Nephron (organoid): Measurements from ENCODE around the gene PML.

ENCODE experiments used
- H3K27ac Mint-ChIP-seq, 3 experiments: 2 replicates each; pipeline ENCODE4 v1.8.0; 2020; ENCODE audit warnings: mixed read lengths in 3 of 3, mild to moderate bottlenecking in 2 of 3, moderate library complexity in 1 of 3
- H3K27me3 Mint-ChIP-seq: 2 replicates; pipeline ENCODE4 v1.8.0; 2021; ENCODE audit warnings: low read depth, mild to moderate bottlenecking, moderate library complexity, mixed read lengths
- H3K36me3 Mint-ChIP-seq: 2 replicates; pipeline ENCODE4 v1.8.0; 2020; ENCODE audit warnings: low read depth, mixed read lengths
- H3K4me1 Mint-ChIP-seq: 2 replicates; pipeline ENCODE4 v1.8.0; 2020; ENCODE audit warnings: mixed read lengths
- H3K4me3 Mint-ChIP-seq, 3 experiments: 2 replicates each; pipeline ENCODE4 v1.8.0; 2020; ENCODE audit warnings: mild to moderate bottlenecking in 3 of 3, mixed read lengths in 3 of 3, moderate library complexity in 2 of 3
- H3K9me3 Mint-ChIP-seq: 2 replicates; pipeline ENCODE4 v1.8.0; 2020; ENCODE audit warnings: mixed read lengths
- TF ChIP-seq, protein P1 (sequence below), 3 experiments: fragments of 200-600 bp; sonication (generic); IDR thresholded peaks; one replicate each; pipeline ENCODE4 v1.5.0; 2021; ENCODE audit warnings: antibody characterized with exemption in 3 of 3; ENCODE audit not compliant: unreplicated experiment in 3 of 3

Gene PML

DNA sequence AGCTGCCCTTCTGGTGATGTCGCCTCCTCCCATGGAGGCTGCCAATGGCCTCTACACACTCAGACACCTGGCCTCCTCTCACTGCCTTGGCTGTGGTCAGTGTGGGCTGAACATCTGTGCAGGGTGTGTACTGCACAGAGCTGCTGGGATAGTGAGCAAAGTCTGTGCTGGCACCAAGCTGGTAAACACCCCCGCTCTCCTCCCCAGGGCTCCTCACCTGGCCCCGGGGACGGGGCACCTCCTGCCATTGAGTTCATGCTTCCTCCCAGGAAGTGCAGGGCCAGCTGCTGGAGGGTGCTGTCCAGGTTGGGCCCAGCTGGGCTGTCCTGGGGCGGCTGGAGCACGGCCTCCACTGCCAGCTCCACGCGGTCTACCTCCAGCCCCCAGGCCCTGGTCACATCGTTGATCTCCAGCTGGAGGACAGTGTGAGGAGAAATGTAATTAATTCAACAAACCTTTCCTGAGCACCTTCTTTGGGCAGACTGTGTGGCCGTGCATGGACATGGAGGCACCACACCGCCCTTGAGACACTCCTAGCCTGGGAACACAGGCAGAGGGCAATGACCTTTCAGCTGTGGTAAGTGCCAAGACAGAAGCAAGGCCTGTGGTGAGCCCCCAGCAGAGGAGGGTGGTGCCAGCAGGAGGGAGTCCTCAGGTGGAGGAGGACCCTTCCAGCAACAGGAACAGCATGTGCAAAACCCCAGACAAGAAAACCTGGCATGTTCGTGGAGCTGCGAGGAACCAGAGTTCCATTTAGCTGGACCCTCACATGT, 9.2 kb upstream of the PML start:
- Mint-ChIP-seq H3K9me3 (no peaks in the 10 kb centered on the region), H3K4me3 (no peak overlapping the region), H3K36me3 (no peaks in the 10 kb centered on the region), H3K27ac (peak overlapping the region in 2 of 3 experiments; percentile 86 to 99), H3K4me1 (peaks cover 58% of the 10 kb centered on the region), H3K27me3 (no peaks in the 10 kb centered on the region)
- TF ChIP-seq, protein P1, sequence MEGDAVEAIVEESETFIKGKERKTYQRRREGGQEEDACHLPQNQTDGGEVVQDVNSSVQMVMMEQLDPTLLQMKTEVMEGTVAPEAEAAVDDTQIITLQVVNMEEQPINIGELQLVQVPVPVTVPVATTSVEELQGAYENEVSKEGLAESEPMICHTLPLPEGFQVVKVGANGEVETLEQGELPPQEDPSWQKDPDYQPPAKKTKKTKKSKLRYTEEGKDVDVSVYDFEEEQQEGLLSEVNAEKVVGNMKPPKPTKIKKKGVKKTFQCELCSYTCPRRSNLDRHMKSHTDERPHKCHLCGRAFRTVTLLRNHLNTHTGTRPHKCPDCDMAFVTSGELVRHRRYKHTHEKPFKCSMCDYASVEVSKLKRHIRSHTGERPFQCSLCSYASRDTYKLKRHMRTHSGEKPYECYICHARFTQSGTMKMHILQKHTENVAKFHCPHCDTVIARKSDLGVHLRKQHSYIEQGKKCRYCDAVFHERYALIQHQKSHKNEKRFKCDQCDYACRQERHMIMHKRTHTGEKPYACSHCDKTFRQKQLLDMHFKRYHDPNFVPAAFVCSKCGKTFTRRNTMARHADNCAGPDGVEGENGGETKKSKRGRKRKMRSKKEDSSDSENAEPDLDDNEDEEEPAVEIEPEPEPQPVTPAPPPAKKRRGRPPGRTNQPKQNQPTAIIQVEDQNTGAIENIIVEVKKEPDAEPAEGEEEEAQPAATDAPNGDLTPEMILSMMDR (IDR thresholded peaks at IDR 0.05; ENCODE audit: unreplicated experiment in 3 of 3) = no peak

DNA sequence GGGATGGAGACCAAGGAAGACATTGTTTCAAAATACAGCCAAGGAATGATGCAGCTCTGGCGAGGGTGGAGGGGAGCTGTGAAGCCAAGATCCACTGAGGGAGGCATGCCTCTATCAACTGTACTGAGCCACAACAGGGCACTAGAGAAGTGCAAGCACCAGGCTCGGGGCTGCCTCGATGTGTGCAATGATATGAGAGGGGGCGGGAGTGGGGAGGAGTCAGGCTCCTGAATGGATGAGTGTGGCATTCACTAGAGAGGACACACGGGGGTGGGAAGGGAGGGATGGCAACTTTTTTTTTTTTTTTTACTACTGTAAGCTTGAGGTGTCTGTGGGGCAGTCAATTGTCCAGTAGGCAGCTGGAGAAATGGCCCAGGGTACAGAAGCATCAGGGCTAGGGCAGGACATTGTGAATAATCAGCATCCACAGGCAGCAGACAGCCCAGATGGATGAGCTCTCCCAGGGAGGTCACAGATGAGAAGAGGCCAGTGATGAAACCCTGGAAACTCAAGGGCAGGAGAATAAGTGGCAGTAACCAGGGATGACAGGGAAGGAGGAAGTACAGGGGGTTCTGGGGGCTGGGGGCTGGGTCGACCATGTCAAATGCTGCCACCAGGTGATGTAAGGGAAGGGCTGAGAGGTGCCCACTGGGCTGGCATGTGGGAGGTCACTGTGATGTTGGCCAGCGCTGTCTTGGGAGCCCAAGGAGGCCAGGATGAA, 8.3 kb upstream of the PML start:
- TF ChIP-seq, protein P1 (IDR thresholded peaks at IDR 0.05; ENCODE audit: unreplicated experiment in 3 of 3) = no peak
- peak overlapping the region in 1 of 3 experiments; percentile 45 for H3K4me3 Mint-ChIP-seq
- H3K27me3 Mint-ChIP-seq = no peaks in the 10 kb centered on the region
- H3K27ac Mint-ChIP-seq = peak overlapping the region; percentile 2 to 99 (median 75)
- H3K9me3 Mint-ChIP-seq = no peaks in the 10 kb centered on the region
- peaks cover 61% of the 10 kb centered on the region for H3K4me1 Mint-ChIP-seq
- no peaks in the 10 kb centered on the region for H3K36me3 Mint-ChIP-seq

DNA sequence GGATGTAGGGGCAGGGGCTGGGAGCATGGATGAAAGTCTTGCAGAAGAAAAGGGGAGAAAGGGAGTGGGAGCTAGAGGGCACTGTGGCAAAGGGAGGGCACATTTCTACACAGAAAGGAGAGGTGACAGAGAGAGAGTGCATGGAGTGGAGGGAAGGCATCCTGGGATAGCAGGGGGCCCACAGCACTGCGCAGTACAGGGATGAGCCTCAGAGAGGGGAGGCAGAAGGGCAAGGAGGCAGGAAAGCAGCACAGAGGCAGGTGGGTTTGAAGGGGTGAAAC, 7.8 kb upstream of the PML start:
- Mint-ChIP-seq H3K36me3 (no peaks in the 10 kb centered on the region), H3K27ac (peak overlapping the region; percentile 2 to 99 (median 26)), H3K27me3 (no peaks in the 10 kb centered on the region), H3K4me1 (peaks cover 60% of the 10 kb centered on the region), H3K4me3 (peak overlapping the region in 1 of 3 experiments; percentile 27), H3K9me3 (no peaks in the 10 kb centered on the region)
- TF ChIP-seq, protein P1 (IDR thresholded peaks at IDR 0.05; ENCODE audit: unreplicated experiment in 3 of 3) = no peak

DNA sequence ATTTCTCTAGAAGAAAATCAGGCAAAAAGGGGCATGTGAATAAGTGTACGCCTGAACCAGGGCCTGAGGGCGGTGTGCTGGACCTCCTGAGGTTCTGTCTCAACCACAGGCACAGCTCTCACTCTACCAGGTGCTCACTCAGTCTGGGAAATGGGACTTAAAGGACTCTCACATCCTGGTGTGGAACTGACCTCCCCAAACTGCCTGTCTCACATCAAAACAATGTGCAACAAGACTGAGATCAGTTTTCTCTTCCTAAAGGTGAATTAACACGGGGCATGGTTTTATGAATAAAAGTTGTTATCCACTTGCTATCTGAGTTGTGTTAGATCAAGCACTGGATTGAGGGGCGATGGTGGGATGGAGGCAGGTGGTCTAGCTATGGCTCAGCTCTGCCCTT, 7.3 kb upstream of the PML start:
- Mint-ChIP-seq H3K4me3 (peak overlapping the region in 1 of 3 experiments; percentile 27), H3K27ac (peak overlapping the region in 2 of 3 experiments; percentile 82 to 99), H3K4me1 (peaks cover 55% of the 10 kb centered on the region), H3K36me3 (no peaks in the 10 kb centered on the region), H3K9me3 (no peaks in the 10 kb centered on the region), H3K27me3 (no peaks in the 10 kb centered on the region)
- TF ChIP-seq, protein P1 (IDR thresholded peaks at IDR 0.05; ENCODE audit: unreplicated experiment in 3 of 3) = no peak

DNA sequence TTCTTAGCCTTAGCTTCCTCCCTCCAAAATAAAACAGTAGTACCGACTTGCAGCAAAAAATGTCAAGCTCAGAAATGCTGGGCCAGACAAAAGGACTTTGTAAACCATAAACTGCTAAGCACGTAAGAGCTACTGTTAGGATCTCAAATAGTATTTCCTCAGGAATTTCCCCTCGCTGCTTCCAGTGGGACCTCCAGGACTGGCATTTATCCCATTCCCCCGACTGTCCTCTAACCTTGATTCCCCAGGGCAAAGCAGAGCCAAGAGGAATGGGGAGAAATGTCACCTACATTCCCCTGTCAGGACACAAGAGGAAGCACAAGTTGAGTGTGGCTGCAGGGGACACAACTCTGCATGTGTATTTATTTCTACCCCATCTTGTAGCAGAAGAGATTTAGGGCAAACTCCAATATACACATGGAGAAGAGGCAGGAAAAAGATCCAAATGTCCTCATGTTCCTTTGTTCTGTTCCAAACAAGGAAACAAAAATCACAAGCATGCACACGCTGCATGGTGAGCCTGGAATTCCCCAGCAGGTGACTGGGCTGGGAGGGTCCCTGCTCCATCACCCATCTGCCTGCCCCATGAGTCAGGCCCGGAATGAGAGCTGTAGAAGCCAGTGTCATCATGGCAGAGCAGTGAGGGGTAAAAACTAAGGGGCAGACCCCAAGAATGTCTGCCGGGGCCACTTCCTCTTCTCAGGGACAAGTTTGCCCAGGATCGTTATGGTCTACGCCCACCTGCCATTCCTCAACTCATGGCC, 6.7 kb upstream of the PML start:
- TF ChIP-seq, protein P1 (IDR thresholded peaks at IDR 0.05; ENCODE audit: unreplicated experiment in 3 of 3) = no peak
- Mint-ChIP-seq H3K4me1 (peaks cover 55% of the 10 kb centered on the region), H3K27ac (peak overlapping the region in 2 of 3 experiments; percentile 82 to 99), H3K36me3 (no peaks in the 10 kb centered on the region), H3K9me3 (no peaks in the 10 kb centered on the region), H3K27me3 (no peaks in the 10 kb centered on the region), H3K4me3 (no peak overlapping the region)
